Measurements from ENCODE around the gene MICB. TPM values are rescaled to one million over a fixed set of nuclear protein-coding genes. Genes with fewer than 3 reads are reported as not detected.

MICB gene
- total RNA-seq, 1 donor from 2014 or later = 1.9 TPM

DNA sequence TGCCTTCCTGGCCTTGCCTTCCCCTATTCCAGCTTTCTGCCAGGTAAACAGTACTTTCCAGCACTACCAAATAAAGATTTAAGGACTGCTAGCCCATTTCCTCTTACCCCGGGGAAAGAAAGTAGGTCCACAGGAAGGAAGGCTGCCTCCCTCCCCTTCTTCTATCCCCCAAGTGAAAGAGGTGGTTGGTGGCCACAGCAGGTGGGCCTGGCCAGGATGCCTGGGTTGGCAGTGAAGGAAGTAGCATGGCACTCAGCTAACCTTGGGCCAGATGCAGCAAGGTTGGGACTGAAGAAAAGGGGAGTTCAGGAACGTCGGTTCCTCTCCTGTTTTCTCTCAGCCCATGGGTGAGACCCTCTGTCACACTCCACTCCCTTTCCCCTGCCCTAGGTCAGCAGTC, 58.4 kb downstream of the MICB start:
- intact Hi-C loops (cut with DNase I) = no loop called here
- no peak for DNase-seq (ENCODE audit: low spot score)

DNA sequence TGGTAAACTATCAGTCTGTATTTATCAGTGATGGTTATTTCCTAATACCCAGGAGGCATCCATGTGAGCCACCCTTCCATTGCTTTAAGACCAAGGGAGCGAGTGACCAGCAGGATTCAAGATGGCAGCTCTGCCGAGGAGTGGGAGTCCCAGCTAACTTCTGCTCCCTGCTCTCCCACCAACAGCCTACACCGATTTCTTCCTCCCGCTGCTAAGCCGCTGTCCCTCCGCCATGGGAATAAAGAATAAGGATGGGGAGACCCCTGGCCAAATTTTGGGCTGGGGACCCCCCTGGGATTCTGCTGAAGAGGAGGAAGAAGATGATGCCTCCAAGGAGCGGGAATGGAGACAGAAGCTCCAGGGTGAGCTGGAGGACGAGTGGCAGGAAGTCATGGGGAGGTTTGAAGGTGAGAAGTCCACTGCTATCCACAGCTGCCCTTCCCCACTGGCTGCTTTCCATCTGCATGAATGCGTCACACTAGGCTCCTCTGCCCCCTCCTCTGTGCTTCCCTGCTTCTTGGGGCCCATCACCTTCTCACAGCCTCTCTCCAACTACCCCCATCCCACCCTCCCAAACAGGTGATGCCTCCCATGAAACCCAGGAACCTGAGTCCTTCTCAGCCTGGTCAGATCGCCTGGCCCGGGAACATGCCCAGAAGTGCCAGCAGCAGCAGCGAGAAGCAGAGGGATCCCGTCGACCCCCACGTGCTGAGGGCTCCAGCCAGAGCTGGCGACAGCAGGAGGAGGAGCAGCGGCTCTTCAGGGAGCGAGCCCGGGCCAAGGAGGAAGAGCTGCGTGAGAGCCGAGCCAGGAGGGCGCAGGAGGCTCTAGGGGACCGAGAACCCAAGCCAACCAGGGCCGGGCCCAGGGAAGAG, 59.7 kb downstream of the MICB start:
- DNase-seq (ENCODE audit: low spot score) = no peak

GRCh38 chr6:31558318-31558625, 60.3 kb downstream of the MICB start:
- no peak for DNase-seq (ENCODE audit: low spot score)
- intact Hi-C loops (cut with DNase I) = no loop called here

More for the DNA sequence above, 59.7 kb downstream of the MICB start:
- intact Hi-C loops (cut with DNase I) = no loop called here

DNA sequence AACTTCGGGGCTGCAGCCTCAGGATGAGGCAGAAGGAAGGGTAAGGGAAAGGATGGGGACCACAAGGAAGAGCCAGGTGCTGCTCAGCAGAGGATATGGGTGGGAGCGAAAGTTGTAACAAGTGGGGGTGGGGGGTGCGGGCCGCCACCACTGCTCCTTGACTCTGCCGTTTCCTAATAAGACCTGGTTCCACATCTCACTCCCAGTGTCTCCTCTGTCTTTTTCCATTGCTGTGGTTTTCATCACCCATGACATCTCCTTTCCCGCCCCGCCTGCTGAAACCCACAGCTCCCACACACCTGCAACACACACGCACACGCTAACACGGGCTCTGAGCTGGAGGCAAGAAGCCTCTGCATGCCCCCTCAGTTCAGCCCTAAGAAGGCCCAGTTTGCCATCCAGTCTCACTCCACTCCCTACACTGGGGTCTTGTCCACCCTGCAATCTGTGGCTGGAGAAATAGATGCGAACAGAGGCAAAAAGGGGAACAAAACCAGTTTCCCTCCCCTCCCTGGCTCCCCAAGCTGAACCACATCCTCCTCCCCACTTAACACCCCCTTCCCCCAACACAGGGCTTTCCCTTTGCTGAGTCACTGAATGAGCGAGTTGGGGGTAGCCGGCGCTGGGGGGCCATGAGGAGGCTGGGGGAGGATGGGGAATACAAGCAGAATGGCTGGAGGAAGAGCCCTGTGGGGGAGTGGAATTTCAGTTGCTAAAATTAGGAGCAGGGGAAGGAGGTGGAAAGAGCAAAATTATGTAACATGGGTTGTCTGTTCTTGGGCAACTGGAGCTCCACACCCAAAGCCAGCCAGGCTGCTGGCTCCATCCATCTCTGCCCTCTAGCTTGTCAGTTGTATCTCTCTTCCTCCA, 60.9 kb downstream of the MICB start:
- DNase-seq (ENCODE audit: low spot score) = peak; percentile 83
- intact Hi-C loops (cut with DNase I) = no loop called here

GRCh38 chr6:31559606-31559957, 61.6 kb downstream of the MICB start:
- DNase-seq (ENCODE audit: low spot score) = no peak
- intact Hi-C loops (cut with DNase I) = no loop called here

DNA sequence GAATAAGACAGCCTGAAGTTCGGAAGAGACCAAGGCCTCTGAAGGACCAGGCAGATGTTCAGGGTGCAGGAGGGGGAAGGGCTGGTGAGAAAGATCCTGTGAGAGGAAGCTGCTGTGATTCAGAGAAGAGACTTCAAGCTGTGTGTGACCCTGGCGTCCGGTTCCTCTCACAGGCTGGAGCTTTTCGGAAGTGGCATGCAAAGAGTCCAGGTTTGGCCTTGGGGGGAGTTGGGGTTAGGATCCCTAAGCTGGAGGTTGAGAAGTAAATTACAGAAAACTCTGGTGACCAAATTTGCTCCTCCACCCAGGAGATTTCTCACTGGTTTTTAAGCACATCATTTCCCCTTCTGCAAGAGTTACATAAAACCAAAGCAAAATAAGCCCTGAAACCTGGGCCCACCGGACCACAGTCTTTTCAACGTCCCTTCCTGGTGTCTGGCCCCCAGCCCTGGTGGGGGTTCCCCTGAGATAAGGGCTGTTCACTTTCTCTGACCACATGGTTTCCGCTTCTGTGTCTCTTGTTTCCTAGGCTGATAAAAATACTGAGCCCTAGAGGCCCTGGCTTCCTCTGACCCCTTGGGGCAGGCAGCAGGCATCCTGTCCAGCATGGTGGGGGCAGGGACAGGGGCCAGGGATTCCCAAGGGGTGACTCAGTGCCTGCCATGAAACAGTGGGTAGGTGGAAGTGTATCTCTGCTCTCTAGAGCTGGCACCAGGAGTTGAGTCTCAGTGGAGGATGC, 62.2 kb downstream of the MICB start:
- intact Hi-C loops (cut with DNase I) = no loop called here

DNA sequence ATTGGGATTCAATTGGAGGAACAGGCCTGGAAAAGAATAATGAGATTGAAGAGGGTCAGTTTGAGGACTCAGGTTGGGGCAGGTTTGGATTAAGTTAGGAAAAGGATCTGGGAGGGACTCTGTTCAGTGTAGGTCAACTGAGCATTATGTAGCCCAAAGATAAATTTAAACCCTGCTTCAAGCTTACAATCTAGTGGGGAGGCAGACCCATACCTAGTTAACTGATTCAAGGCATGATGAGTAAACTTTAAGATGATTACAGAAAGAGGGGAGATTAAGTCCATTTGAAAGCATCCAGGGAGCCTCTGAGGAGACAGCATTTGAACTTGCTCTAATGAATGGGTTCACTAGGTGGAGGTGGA, 62.7 kb downstream of the MICB start:
- intact Hi-C loops (cut with DNase I) = no loop called here

More for the DNA sequence above, 62.2 kb downstream of the MICB start:
- DNase-seq (ENCODE audit: low spot score) = peak; percentile 90

More for the DNA sequence above, 62.7 kb downstream of the MICB start:
- DNase-seq (ENCODE audit: low spot score) = no peak

Other genes starting within 250 kb of the MICB start
- 237 TPM for gene HLA-C, start 226.1 kb upstream of the MICB start, total RNA-seq
- 409 TPM for gene HLA-B, start 141.0 kb upstream of the MICB start, total RNA-seq
- 12.7 TPM for gene MICA, start 94.5 kb upstream of the MICB start, total RNA-seq
- gene MCCD1, start 30.8 kb downstream of the MICB start, total RNA-seq = not detected
- 201 TPM for gene DDX39B, start 43.9 kb downstream of the MICB start, total RNA-seq
- 2.6 TPM for gene ATP6V1G2, start 48.5 kb downstream of the MICB start, total RNA-seq
- 9.5 TPM for gene NFKBIL1, start 49.5 kb downstream of the MICB start, total RNA-seq
- not detected for gene LTA, start 74.1 kb downstream of the MICB start, total RNA-seq
- gene TNF, start 77.4 kb downstream of the MICB start, total RNA-seq = 0.38 TPM
- gene LTB, start 84.3 kb downstream of the MICB start, total RNA-seq = 0.86 TPM
- 5.4 TPM for gene LST1, start 88.1 kb downstream of the MICB start, total RNA-seq
- not detected for gene NCR3, start 94.9 kb downstream of the MICB start, total RNA-seq
- gene AIF1, start 117.1 kb downstream of the MICB start, total RNA-seq = 10.3 TPM
- 125 TPM for gene PRRC2A, start 122.6 kb downstream of the MICB start, total RNA-seq
- gene BAG6, start 154.5 kb downstream of the MICB start, total RNA-seq = 270 TPM
- gene APOM, start 157.7 kb downstream of the MICB start, total RNA-seq = 1.4 TPM
- 17.7 TPM for gene C6orf47, start 162.6 kb downstream of the MICB start, total RNA-seq
- 13.6 TPM for gene GPANK1, start 166.9 kb downstream of the MICB start, total RNA-seq
- 96.3 TPM for gene CSNK2B, start 167.9 kb downstream of the MICB start, total RNA-seq
- gene LY6G5B, start 171.8 kb downstream of the MICB start, total RNA-seq = 6.5 TPM
- gene LY6G5C, start 182.9 kb downstream of the MICB start, total RNA-seq = 2.9 TPM
- 26.9 TPM for gene ABHD16A, start 205.2 kb downstream of the MICB start, total RNA-seq
- gene LY6G6F, start 208.7 kb downstream of the MICB start, total RNA-seq = not detected
- not detected for gene LY6G6D, start 217.2 kb downstream of the MICB start, total RNA-seq
- not detected for gene LY6G6C, start 223.6 kb downstream of the MICB start, total RNA-seq
- gene MPIG6B, start 225.2 kb downstream of the MICB start, total RNA-seq = 0.24 TPM
- 69.9 TPM for gene DDAH2, start 231.2 kb downstream of the MICB start, total RNA-seq
- gene CLIC1, start 238.4 kb downstream of the MICB start, total RNA-seq = 131 TPM
- gene MSH5, start 241.9 kb downstream of the MICB start, total RNA-seq = 1.7 TPM

Measured in cardiac septum (tissue), 1 donor.